Caco-2 (cell line): ENCODE measurements around the gene RFX2. TPM values are rescaled to one million over a fixed set of nuclear protein-coding genes. Genes with fewer than 3 reads are reported as not detected.
"Not testable (repeated sequence)": the region's sequence is repeated elsewhere in the genome, so short reads cannot be mapped to it uniquely, and the experiment has no call there.

Experiments used
- BruUV-seq: library from RNA; stranded (reverse); fragments of 400-500 nt; replicated peaks from 2 replicates; lab custom pipeline; 2021; lab: Mats Ljungman, UMichigan
- CTCF ChIA-PET: fragments of 300-600 bp; sonication (Branson Sonifier 250); formaldehyde crosslinking; loops from one replicate; lab custom pipeline; 2022; ENCODE audit warnings: antibody characterized with exemption; lab: Charles Lee
- POLR2A ChIA-PET: fragments of 300-600 bp; sonication (Branson Sonifier 250); formaldehyde crosslinking; loops from one replicate; lab custom pipeline; 2022; ENCODE audit warnings: antibody characterized with exemption; lab: Charles Lee
- DNase-seq, 2 experiments: peaks; one replicate each; pipeline versions ENCODE4 v3.0.0 to v3.0.0-alpha.2; 2020 to 2022
- H3K27me3 ChIP-seq: replicated peaks from 2 replicates; pipeline ENCODE4 v1.6.0; 2011; ENCODE audit warnings: low read length; ENCODE audit not compliant: control insufficient read depth, insufficient read depth
- H3K36me3 ChIP-seq: 2 replicates; pipeline ENCODE4 v1.5.1; 2011; ENCODE audit warnings: low read length; ENCODE audit not compliant: control insufficient read depth, insufficient read depth
- H3K4me1 ChIP-seq: fragments of 250-450 bp; sonication (Bioruptor Pico); 2 replicates; pipeline ENCODE4 v1.5.1; 2020; ENCODE audit warnings: mild to moderate bottlenecking
- H3K4me3 ChIP-seq: 2 replicates; pipeline ENCODE4 v1.5.1; 2011; ENCODE audit warnings: low read depth, mild to moderate bottlenecking, control low read depth, low read length
- H3K9me3 ChIP-seq: fragments of 250-450 bp; sonication (Bioruptor Pico); 2 replicates; pipeline ENCODE4 v1.5.1; 2020; ENCODE audit warnings: mild to moderate bottlenecking, moderate library complexity
- H3K27ac Mint-ChIP-seq: one replicate; pipeline ENCODE4 v1.8.0; 2022; ENCODE audit warnings: mixed read lengths; ENCODE audit not compliant: unreplicated experiment
- H3K27me3 Mint-ChIP-seq: one replicate; pipeline ENCODE4 v1.8.0; 2022; ENCODE audit warnings: mixed read lengths; ENCODE audit not compliant: insufficient read depth, unreplicated experiment
- H3K36me3 Mint-ChIP-seq: one replicate; pipeline ENCODE4 v1.8.0; 2022; ENCODE audit warnings: mild to moderate bottlenecking, mixed read lengths; ENCODE audit not compliant: insufficient read depth, unreplicated experiment
- H3K4me1 Mint-ChIP-seq: one replicate; pipeline ENCODE4 v1.8.0; 2022; ENCODE audit warnings: low read depth, mixed read lengths; ENCODE audit not compliant: unreplicated experiment
- H3K4me3 Mint-ChIP-seq: one replicate; pipeline ENCODE4 v1.8.0; 2022; ENCODE audit warnings: mild to moderate bottlenecking, moderate library complexity, mixed read lengths; ENCODE audit not compliant: unreplicated experiment
- H3K9me3 Mint-ChIP-seq: one replicate; pipeline ENCODE4 v1.8.0; 2022; ENCODE audit warnings: mixed read lengths; ENCODE audit not compliant: unreplicated experiment
- CTCF ChIP-seq, 2 experiments: fragments of 200-600 bp in 1 of 2; IDR thresholded peaks; 1 replicate in 1 of 2; 2 replicates in 1 of 2; pipeline versions ENCODE4 v1.5.1 to v1.8.0; 2011 to 2022; ENCODE audit warnings: antibody characterized with exemption in 1 of 2, control low read depth in 1 of 2, inconsistent platforms in 1 of 2, low read depth in 1 of 2, low read length in 1 of 2, mild to moderate bottlenecking in 1 of 2, moderate library complexity in 1 of 2; ENCODE audit not compliant: insufficient read depth in 1 of 2, severe bottlenecking in 1 of 2, unreplicated experiment in 1 of 2
- intact Hi-C: fragments of 100-400 bp; cut with micrococcal nuclease; formaldehyde crosslinking; loops from one replicate; pipeline ENCODE4 v1.10.0; 2022; ENCODE audit not compliant: unreplicated experiment
- total RNA-seq: library from RNA; stranded (reverse); gene quantifications from 2 replicates; pipeline ENCODE4 v1.2.3, GENCODE V29; 2022

Gene RFX2
- total RNA-seq, 1 experiment from 2014 or later, result 9.3 TPM

DNA sequence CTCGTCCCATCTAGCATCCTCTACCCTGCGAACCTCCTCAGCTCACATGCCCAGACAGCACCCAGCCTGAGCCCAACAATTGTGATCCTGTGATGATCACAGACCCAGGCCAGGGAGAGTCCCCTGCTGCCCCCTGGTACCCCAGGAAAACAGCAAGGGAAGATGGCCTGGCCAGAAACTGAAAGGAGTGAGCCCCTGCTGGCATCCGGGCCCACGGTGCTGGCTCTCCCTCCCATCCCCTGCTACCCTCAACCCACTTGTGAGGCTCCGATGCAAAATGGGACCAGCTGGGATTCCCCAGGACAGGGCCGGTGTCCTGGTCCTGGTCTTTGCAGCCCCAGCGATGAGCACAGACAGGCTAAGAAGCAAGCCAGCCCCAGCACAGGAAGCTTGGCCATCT lies 146.4 kb downstream of the RFX2 start:
- H3K4me3 Mint-ChIP-seq, result no peak overlapping the region
- no peaks in the 10 kb centered on the region for H3K27me3 ChIP-seq
- ChIA-PET POLR2A (no interaction called here), CTCF (no interaction called here)
- no peaks in the 10 kb centered on the region; the same call in 1 of the 2 replicates for H3K36me3 ChIP-seq
- H3K9me3 Mint-ChIP-seq, result no peaks in the 10 kb centered on the region
- no peak overlapping the region for H3K4me3 ChIP-seq
- BruUV-seq, result no TSS peak
- H3K36me3 Mint-ChIP-seq, result peaks cover 21% of the 10 kb centered on the region
- no peaks in the 10 kb centered on the region for H3K9me3 ChIP-seq
- no peak for DNase-seq
- H3K4me1 ChIP-seq, result peaks cover 23% of the 10 kb centered on the region
- H3K27me3 Mint-ChIP-seq, result no peaks in the 10 kb centered on the region
- H3K27ac Mint-ChIP-seq, result peak overlapping the region; percentile 55
- H3K4me1 Mint-ChIP-seq, result peaks cover 39% of the 10 kb centered on the region
- TF ChIP-seq CTCF (IDR thresholded peaks at IDR 0.05; ENCODE audit: insufficient read depth in 1 of 2, low read depth in 1 of 2, low read length in 1 of 2, severe bottlenecking in 1 of 2, unreplicated experiment in 1 of 2), result no peak
- intact Hi-C loops, result no loop called here

- BruUV-seq, H3K4me3 ChIP-seq, intact Hi-C loops, H3K27me3 ChIP-seq, DNase-seq, H3K9me3 ChIP-seq, H3K27me3 Mint-ChIP-seq, H3K9me3 Mint-ChIP-seq, H3K4me3 Mint-ChIP-seq, POLR2A ChIA-PET, H3K36me3 ChIP-seq, CTCF ChIA-PET: not testable (repeated sequence)
- peaks cover 33% of the 10 kb centered on the region for H3K4me1 Mint-ChIP-seq
- H3K4me1 ChIP-seq, result peaks cover 25% of the 10 kb centered on the region
- H3K36me3 Mint-ChIP-seq, result peaks cover 21% of the 10 kb centered on the region
- peak overlapping the region; percentile 67 for H3K27ac Mint-ChIP-seq
These were observed 147.0 kb downstream of the RFX2 start for GRCh38 chr19:5963259-5963658.

- H3K27me3 ChIP-seq, result no peaks in the 10 kb centered on the region
- ChIA-PET POLR2A (interaction anchor here (0.6 kb wide), 1 partner anchor 147 kb away, joined by 4 read pairs; no protein-coding TSS in a partner anchor), CTCF (interaction anchor here (0.7 kb wide), 1 partner anchor 159 kb away, joined by 3 read pairs; no protein-coding TSS in a partner anchor)
- BruUV-seq, result no TSS peak
- Mint-ChIP-seq H3K4me3 (no peak overlapping the region), H3K36me3 (peaks cover 20% of the 10 kb centered on the region), H3K9me3 (no peaks in the 10 kb centered on the region), H3K4me1 (peaks cover 28% of the 10 kb centered on the region), H3K27ac (peak overlapping the region; percentile 67), H3K27me3 (no peaks in the 10 kb centered on the region)
- peaks cover 22% of the 10 kb centered on the region for H3K4me1 ChIP-seq
- DNase-seq, result peak in 1 of 2 experiments; percentile 29
- intact Hi-C loops, result no loop called here
- no peaks in the 10 kb centered on the region for H3K9me3 ChIP-seq
- TF ChIP-seq CTCF (IDR thresholded peaks at IDR 0.05; ENCODE audit: insufficient read depth in 1 of 2, low read depth in 1 of 2, low read length in 1 of 2, severe bottlenecking in 1 of 2, unreplicated experiment in 1 of 2), result no peak
- H3K36me3 ChIP-seq, result no peaks in the 10 kb centered on the region; the same call in 1 of the 2 replicates
- no peak overlapping the region for H3K4me3 ChIP-seq
These were observed 148.0 kb downstream of the RFX2 start for GRCh38 chr19:5961969-5962945.

GRCh38 chr19:5961641-5961968 lies 148.7 kb downstream of the RFX2 start:
- peaks cover 20% of the 10 kb centered on the region for H3K36me3 Mint-ChIP-seq
- H3K36me3 ChIP-seq, H3K4me3 ChIP-seq, H3K4me3 Mint-ChIP-seq, H3K9me3 Mint-ChIP-seq, POLR2A ChIA-PET, H3K27me3 ChIP-seq, H3K9me3 ChIP-seq, DNase-seq, CTCF ChIA-PET, intact Hi-C loops, BruUV-seq, H3K27me3 Mint-ChIP-seq: not testable (repeated sequence)
- H3K4me1 Mint-ChIP-seq, result peaks cover 26% of the 10 kb centered on the region
- peaks cover 22% of the 10 kb centered on the region for H3K4me1 ChIP-seq
- peak overlapping the region; percentile 67 for H3K27ac Mint-ChIP-seq
